DMS53 treated with DMSO at 0.1 percent for 48 hours (cell line): ENCODE data around the gene RABGAP1L.

Experiments used
- DNase-seq: peaks from one replicate; lab custom pipeline; 2025; ENCODE audit not compliant: unreplicated experiment; lab: John Stamatoyannopoulos, UW

The RABGAP1L gene

GRCh38 chr1:174953285-174954072 is 794.2 kb downstream of the RABGAP1L start:
- no peak for DNase-seq

- DNase-seq: peak; percentile 78
Observed at GRCh38 chr1:174954073-174954460, 794.7 kb downstream of the RABGAP1L start.

GRCh38 chr1:174954671-174955669 is 795.6 kb downstream of the RABGAP1L start:
- DNase-seq: peak; percentile 52

GRCh38 chr1:174956086-174956485 is 796.8 kb downstream of the RABGAP1L start:
- DNase-seq: no peak

- no peak for DNase-seq
Observed at GRCh38 chr1:174956976-174957375, 797.7 kb downstream of the RABGAP1L start.

GRCh38 chr1:174957829-174958228 is 798.5 kb downstream of the RABGAP1L start:
- DNase-seq: no peak

- DNase-seq: no peak
Observed at GRCh38 chr1:174958396-174958795, 799.1 kb downstream of the RABGAP1L start.

- DNase-seq: no peak
Observed at GRCh38 chr1:174960362-174960761, 801.0 kb downstream of the RABGAP1L start.

- DNase-seq: no peak
Observed at GRCh38 chr1:174963529-174964125, 804.3 kb downstream of the RABGAP1L start.

- no peak for DNase-seq
Observed at GRCh38 chr1:174964261-174964971, 805.1 kb downstream of the RABGAP1L start.

GRCh38 chr1:174964972-174965361 is 805.6 kb downstream of the RABGAP1L start:
- DNase-seq: no peak

- DNase-seq: no peak
Observed at GRCh38 chr1:174965362-174966007, 806.2 kb downstream of the RABGAP1L start.

- DNase-seq: no peak
Observed at GRCh38 chr1:174966008-174966572, 806.8 kb downstream of the RABGAP1L start.

GRCh38 chr1:174967845-174968705 is 808.8 kb downstream of the RABGAP1L start:
- no peak for DNase-seq

- no peak for DNase-seq
Observed at GRCh38 chr1:174968750-174969244, 809.5 kb downstream of the RABGAP1L start.

GRCh38 chr1:174969977-174970376 is 810.7 kb downstream of the RABGAP1L start:
- no peak for DNase-seq

- DNase-seq: no peak
Observed at GRCh38 chr1:174971466-174971865, 812.1 kb downstream of the RABGAP1L start.

- DNase-seq: no peak
Observed at GRCh38 chr1:174971902-174972301, 812.6 kb downstream of the RABGAP1L start.

- DNase-seq: no peak
Observed at GRCh38 chr1:174974711-174975119, 815.4 kb downstream of the RABGAP1L start.
